ENCODE results near the gene EPB41L4A. TPM values are rescaled to one million over a fixed set of nuclear protein-coding genes. Genes with fewer than 3 reads are reported as not detected.

The EPB41L4A gene
- total RNA-seq, 1 experiment from 2014 or later = 5.2 TPM

GRCh38 chr5:112253478-112254250 lies 165.4 kb downstream of the EPB41L4A start:
- Mint-ChIP-seq H3K36me3 (no peaks in the 10 kb centered on the region), H3K9me3 (no peaks in the 10 kb centered on the region), H3K4me3 (no peak overlapping the region), H3K27me3 (ENCODE audit: low read depth) (no peaks in the 10 kb centered on the region), H3K27ac (no peak overlapping the region), H3K4me1 (peaks cover 20% of the 10 kb centered on the region)
- ChIA-PET CTCF (no interaction called here), POLR2A (no interaction called here)
- TF ChIP-seq MYBL2 (CRISPR knock-in tag; IDR thresholded peaks at IDR 0.05) (no peak), ZNF138 (CRISPR knock-in tag; conservative IDR thresholded peaks at IDR 0.05) (no peak), NR1H2 (CRISPR knock-in tag; IDR thresholded peaks at IDR 0.05) (no peak), TEAD4 (CRISPR knock-in tag; IDR thresholded peaks at IDR 0.05) (no peak), ZNF396 (CRISPR knock-in tag; IDR thresholded peaks at IDR 0.05; ENCODE audit: borderline replicate concordance) (no peak), ZNF121 (CRISPR knock-in tag; IDR thresholded peaks at IDR 0.05) (no peak), ELF4 (CRISPR knock-in tag; IDR thresholded peaks at IDR 0.05; ENCODE audit: low read depth) (no peak), ZMAT4 (CRISPR knock-in tag; IDR thresholded peaks at IDR 0.05) (no peak), ZNF416 (CRISPR knock-in tag; IDR thresholded peaks at IDR 0.05) (no peak), E2F4 (CRISPR knock-in tag; IDR thresholded peaks at IDR 0.05; ENCODE audit: borderline replicate concordance, low read depth) (no peak), JAZF1 (CRISPR knock-in tag; IDR thresholded peaks at IDR 0.05) (no peak), CREM (CRISPR knock-in tag; IDR thresholded peaks at IDR 0.05) (no peak), ZBTB43 (CRISPR knock-in tag; IDR thresholded peaks at IDR 0.05) (no peak), TEAD1 (CRISPR knock-in tag; IDR thresholded peaks at IDR 0.05) (no peak), STAT6 (CRISPR knock-in tag; conservative IDR thresholded peaks at IDR 0.05; ENCODE audit: low read depth) (no peak), ATF1 (CRISPR knock-in tag; IDR thresholded peaks at IDR 0.05) (no peak), NR2C2 (CRISPR knock-in tag; IDR thresholded peaks at IDR 0.05) (no peak), TCF7 (CRISPR knock-in tag; IDR thresholded peaks at IDR 0.05; ENCODE audit: low read depth) (no peak), SMAD3 (CRISPR knock-in tag; IDR thresholded peaks at IDR 0.05; ENCODE audit: borderline replicate concordance) (no peak)
- no peak for DNase-seq (ENCODE audit: low spot score)
- ATAC-seq = no peak

GRCh38 chr5:112250551-112250950 lies 168.5 kb downstream of the EPB41L4A start:
- peaks cover 13% of the 10 kb centered on the region for H3K4me1 Mint-ChIP-seq
- no peaks in the 10 kb centered on the region for H3K27me3 Mint-ChIP-seq (ENCODE audit: low read depth)
- DNase-seq (ENCODE audit: low spot score) (no peak), ATAC-seq (no peak)
- no peaks in the 10 kb centered on the region for H3K36me3 Mint-ChIP-seq
- H3K27ac Mint-ChIP-seq = no peak overlapping the region
- no peak overlapping the region for H3K4me3 Mint-ChIP-seq
- CTCF ChIA-PET = no interaction called here
- POLR2A ChIA-PET = no interaction called here
- H3K9me3 Mint-ChIP-seq = no peaks in the 10 kb centered on the region
- TF ChIP-seq NR2C2 (CRISPR knock-in tag; IDR thresholded peaks at IDR 0.05) = no peak
- TF ChIP-seq SP1 (CRISPR knock-in tag; conservative IDR thresholded peaks at IDR 0.05) = no peak
- TF ChIP-seq ZNF232 (CRISPR knock-in tag; IDR thresholded peaks at IDR 0.05) = no peak
- no peak for TF ChIP-seq PRRX2 (CRISPR knock-in tag; IDR thresholded peaks at IDR 0.05)
- no peak for TF ChIP-seq IRF2 (CRISPR knock-in tag; IDR thresholded peaks at IDR 0.05; ENCODE audit: borderline replicate concordance, low read depth)
- TF ChIP-seq ZNF671 (CRISPR knock-in tag; IDR thresholded peaks at IDR 0.05) = no peak
- TF ChIP-seq ZNF425 (CRISPR knock-in tag; conservative IDR thresholded peaks at IDR 0.05) = no peak
- no peak for TF ChIP-seq SOX15 (CRISPR knock-in tag; IDR thresholded peaks at IDR 0.05)
- no peak for TF ChIP-seq GRHL2 (CRISPR knock-in tag; IDR thresholded peaks at IDR 0.05; ENCODE audit: insufficient replicate concordance, severe bottlenecking)
- no peak for TF ChIP-seq ZNF317 (CRISPR knock-in tag; IDR thresholded peaks at IDR 0.05; ENCODE audit: borderline replicate concordance, low read depth)
- no peak for TF ChIP-seq GTF2I (CRISPR knock-in tag; conservative IDR thresholded peaks at IDR 0.05)
- no peak for TF ChIP-seq ATF1 (CRISPR knock-in tag; IDR thresholded peaks at IDR 0.05)
- TF ChIP-seq ESRRA (CRISPR knock-in tag; IDR thresholded peaks at IDR 0.05; ENCODE audit: borderline replicate concordance) = no peak
- TF ChIP-seq MYBL2 (CRISPR knock-in tag; IDR thresholded peaks at IDR 0.05) = no peak
